Lower lobe of right lung (tissue), 2 donors: ENCODE data around the gene CMTM5. TPM values are rescaled to one million over a fixed set of nuclear protein-coding genes. Genes with fewer than 3 reads are reported as not detected.

ENCODE experiments used
- ATAC-seq, 2 donors: fragments of 200-7000 bp; cut with Tn5 transposase; one replicate each; pipeline ENCODE4 v1.9.1; 2020 to 2022; ENCODE audit warnings: mild to moderate bottlenecking in 2 of 2, moderate library complexity in 2 of 2
- DNase-seq: peaks from one replicate; pipeline ENCODE4 v3.0.0-alpha.2; 2020
- H3K27ac ChIP-seq: fragments of 200-600 bp; one replicate; pipeline ENCODE4 v1.8.0; 2022
- H3K27me3 ChIP-seq: fragments of 200-600 bp; one replicate; pipeline ENCODE4 v1.8.0; 2022; ENCODE audit warnings: low read depth
- H3K36me3 ChIP-seq: fragments of 200-600 bp; one replicate; pipeline ENCODE4 v1.8.0; 2022; ENCODE audit warnings: mild to moderate bottlenecking
- H3K4me1 ChIP-seq: fragments of 200-600 bp; one replicate; pipeline ENCODE4 v1.8.0; 2022
- H3K4me3 ChIP-seq: fragments of 200-600 bp; one replicate; pipeline ENCODE4 v1.8.0; 2022; ENCODE audit warnings: mild to moderate bottlenecking
- H3K9me3 ChIP-seq: fragments of 200-600 bp; one replicate; pipeline ENCODE4 v1.8.0; 2022
- CTCF ChIP-seq: fragments of 200-600 bp; IDR thresholded peaks from one replicate; pipeline ENCODE4 v1.8.0; 2022; ENCODE audit warnings: antibody characterized with exemption, mild to moderate bottlenecking
- intact Hi-C: fragments of 100-400 bp; cut with DNase I; formaldehyde crosslinking; loops from one replicate; pipeline ENCODE4 v1.11.0; 2022
- long read RNA-seq: library from polyadenylated mRNA; unstranded; transcript quantifications from one replicate; pipeline ENCODE4 v2.0.0, GENCODE V29; 2021
- total RNA-seq: library from RNA; stranded (reverse); fragmentation: NEBNext Ultra II Directional; extraction: Animal tissue kit (Norgen Biotek cat#: 25700); gene quantifications from one replicate; pipeline ENCODE4 v1.2.1, GENCODE V29; 2021
- donor health status: DM: no; HTN: yes; CAD: no; lungs with severe emphysema.

The CMTM5 gene
- total RNA-seq = 1.4 TPM
- long read RNA-seq, partial matches to known transcripts = 0 of 1 reads
- long read RNA-seq, other reads (novel, unspliced or antisense) = 0 of 1 reads

GRCh38 chr14:23376482-23377197 lies at the start of gene CMTM5:
Gene CMTM5, plus strand, starts transcription at chr14:23377046. Its CDS starts 206 bp downstream, at chr14:23377252.
- no peak within 1 kb of the TSS for H3K27ac ChIP-seq

GRCh38 chr14:23327947-23328744 lies 48.7 kb upstream of the CMTM5 start:
- no peak for DNase-seq
- ATAC-seq = peak; percentile 82 to 86
- H3K4me3 ChIP-seq = no peak overlapping the region
- H3K4me1 ChIP-seq = peaks cover 4% of the 10 kb centered on the region
- H3K27ac ChIP-seq = no peak overlapping the region
- intact Hi-C loops = no loop called here
- no peaks in the 10 kb centered on the region for H3K9me3 ChIP-seq
- TF ChIP-seq CTCF = peak; percentile 88
- peaks cover 29% of the 10 kb centered on the region for H3K36me3 ChIP-seq
- no peaks in the 10 kb centered on the region for H3K27me3 ChIP-seq

More at GRCh38 chr14:23376482-23377197, at the start of gene CMTM5:
- H3K4me3 ChIP-seq = no peak within 1 kb of the TSS
- intact Hi-C loops = no loop called here
- no peaks in the 10 kb centered on the region for H3K36me3 ChIP-seq
- DNase-seq = no peak
- TF ChIP-seq CTCF = no peak
- H3K9me3 ChIP-seq = no peaks in the 10 kb centered on the region
- no peaks in the 10 kb centered on the region for H3K4me1 ChIP-seq
- H3K27me3 ChIP-seq = no peaks in the 10 kb centered on the region
- ATAC-seq = no peak

GRCh38 chr14:23335623-23336022 lies 41.2 kb upstream of the CMTM5 start:
- no peak for ATAC-seq
- Histone ChIP-seq H3K27ac (no peak overlapping the region), H3K4me1 (no peaks in the 10 kb centered on the region), H3K27me3 (no peaks in the 10 kb centered on the region), H3K4me3 (no peak overlapping the region), H3K36me3 (no peaks in the 10 kb centered on the region), H3K9me3 (no peaks in the 10 kb centered on the region)
- DNase-seq = no peak
- intact Hi-C loops = no loop called here
- TF ChIP-seq CTCF = no peak

GRCh38 chr14:23339506-23340268 lies 37.2 kb upstream of the CMTM5 start:
- Histone ChIP-seq H3K27me3 (no peaks in the 10 kb centered on the region), H3K27ac (no peak overlapping the region), H3K4me3 (no peak overlapping the region), H3K9me3 (no peaks in the 10 kb centered on the region), H3K36me3 (no peaks in the 10 kb centered on the region), H3K4me1 (no peaks in the 10 kb centered on the region)
- intact Hi-C loops = no loop called here
- no peak for DNase-seq
- no peak for TF ChIP-seq CTCF
- no peak for ATAC-seq

- intact Hi-C loops = no loop called here
- TF ChIP-seq CTCF = no peak
- no peak for DNase-seq
- ATAC-seq = no peak
- Histone ChIP-seq H3K27me3 (no peaks in the 10 kb centered on the region), H3K27ac (no peak overlapping the region), H3K4me3 (no peak overlapping the region), H3K36me3 (no peaks in the 10 kb centered on the region), H3K9me3 (no peaks in the 10 kb centered on the region), H3K4me1 (no peaks in the 10 kb centered on the region)
Measured at GRCh38 chr14:23344481-23344880, 32.4 kb upstream of the CMTM5 start.
